HG02852 (cell line): ENCODE data around the gene TTC19.
A peak's percentile ranks its signal among the peaks of the same experiment; 100 is the strongest.
"Not testable (repeated sequence)": the region's sequence is repeated elsewhere in the genome, so short reads cannot be mapped to it uniquely, and the experiment has no call there.

Experiments
- ATAC-seq: cut with Tn5 transposase; IDR thresholded peaks from one replicate; pipeline ENCODE4 v1.9.1; 2021; ENCODE audit warnings: mild to moderate bottlenecking, moderate library complexity; ENCODE audit not compliant: unreplicated experiment

TTC19 gene

GRCh38 chr17:16026895-16027294, 27.3 kb downstream of the TTC19 start:
- no peak for ATAC-seq

GRCh38 chr17:16027708-16028584, 28.3 kb downstream of the TTC19 start:
- peak; percentile 94 for ATAC-seq

GRCh38 chr17:16033729-16034349, 34.2 kb downstream of the TTC19 start:
- no peak for ATAC-seq

GRCh38 chr17:16036261-16036660, 36.6 kb downstream of the TTC19 start:
- no peak for ATAC-seq

- ATAC-seq = no peak
These were observed 38.0 kb downstream of the TTC19 start for GRCh38 chr17:16037636-16038035.

- ATAC-seq = no peak
These were observed 41.2 kb downstream of the TTC19 start for GRCh38 chr17:16040710-16041251.

- no peak for ATAC-seq
These were observed 44.9 kb downstream of the TTC19 start for GRCh38 chr17:16044487-16044886.

- no peak for ATAC-seq
These were observed 47.3 kb downstream of the TTC19 start for GRCh38 chr17:16046966-16047365.

GRCh38 chr17:16048811-16049449, 49.3 kb downstream of the TTC19 start:
- ATAC-seq = no peak

- ATAC-seq = no peak
These were observed 51.2 kb downstream of the TTC19 start for GRCh38 chr17:16050844-16051243.

- ATAC-seq = no peak
These were observed 52.9 kb downstream of the TTC19 start for GRCh38 chr17:16052486-16052885.

- ATAC-seq = not testable (repeated sequence)
These were observed 55.5 kb downstream of the TTC19 start for GRCh38 chr17:16055139-16055538.

- ATAC-seq = no peak
These were observed 62.0 kb downstream of the TTC19 start for GRCh38 chr17:16061631-16062030.

- ATAC-seq = no peak
These were observed 66.5 kb downstream of the TTC19 start for GRCh38 chr17:16066125-16066524.

GRCh38 chr17:16068323-16068722, 68.7 kb downstream of the TTC19 start:
- no peak for ATAC-seq

GRCh38 chr17:16072031-16072430, 72.4 kb downstream of the TTC19 start:
- ATAC-seq = no peak

GRCh38 chr17:16073845-16074244, 74.2 kb downstream of the TTC19 start:
- ATAC-seq = no peak

GRCh38 chr17:16074423-16074822, 74.8 kb downstream of the TTC19 start:
- no peak for ATAC-seq

- ATAC-seq = no peak
These were observed 76.3 kb downstream of the TTC19 start for GRCh38 chr17:16075949-16076348.
